KMS-11 (cell line): ENCODE results near the gene KIF2A.

Source experiments
- H2AFZ ChIP-seq: fragments of 200-600 bp; sonication (generic); 2 replicates; pipeline ENCODE4 v1.6.1; 2016; ENCODE audit warnings: antibody characterized with exemption, mixed run types, low read depth
- H3K27ac ChIP-seq: fragments of 200-600 bp; sonication (generic); 2 replicates; pipeline ENCODE4 v1.6.1; 2016; ENCODE audit warnings: mild to moderate bottlenecking, mixed run types
- H3K27me3 ChIP-seq: fragments of 200-600 bp; sonication (generic); 2 replicates; pipeline ENCODE4 v1.6.1; 2017; ENCODE audit warnings: mild to moderate bottlenecking, low read depth, mixed run types, moderate library complexity; ENCODE audit not compliant: insufficient read depth
- H3K36me3 ChIP-seq: fragments of 200-600 bp; sonication (generic); 2 replicates; pipeline ENCODE4 v1.6.1; 2017; ENCODE audit warnings: mild to moderate bottlenecking, mixed run types; ENCODE audit not compliant: insufficient read depth
- H3K4me1 ChIP-seq: fragments of 200-600 bp; sonication (generic); 2 replicates; pipeline ENCODE4 v1.6.1; 2016; ENCODE audit warnings: mild to moderate bottlenecking, low read depth, mixed run types; ENCODE audit not compliant: poor library complexity, severe bottlenecking
- H3K4me2 ChIP-seq: fragments of 200-600 bp; sonication (generic); 2 replicates; pipeline ENCODE4 v1.7.0; 2016; ENCODE audit warnings: mild to moderate bottlenecking, mixed run types
- H3K4me3 ChIP-seq: fragments of 200-600 bp; sonication (generic); IDR thresholded peaks from 2 replicates; pipeline ENCODE4 v1.6.1; 2017; ENCODE audit warnings: low read depth, low read length, mixed read lengths; ENCODE audit not compliant: insufficient read depth
- H3K79me2 ChIP-seq: fragments of 200-600 bp; sonication (generic); 2 replicates; pipeline ENCODE4 v1.6.1; 2016; ENCODE audit warnings: low read depth, mixed run types; ENCODE audit not compliant: insufficient read depth
- H3K9ac ChIP-seq: fragments of 200-600 bp; sonication (generic); 2 replicates; pipeline ENCODE4 v1.6.1; 2016; ENCODE audit warnings: mild to moderate bottlenecking, mixed run types
- H4K20me1 ChIP-seq: fragments of 200-600 bp; sonication (generic); 2 replicates; pipeline ENCODE4 v1.6.1; 2016; ENCODE audit warnings: mild to moderate bottlenecking, mixed run types; ENCODE audit not compliant: insufficient read depth
- TF ChIP-seq, protein P1 (sequence below): fragments of 200-600 bp; sonication (generic); conservative IDR thresholded peaks from 2 replicates; pipeline ENCODE4 v1.6.1; 2017; ENCODE audit warnings: low read depth, mild to moderate bottlenecking, antibody characterized with exemption, low read length, moderate library complexity, mixed read lengths

The KIF2A gene

DNA sequence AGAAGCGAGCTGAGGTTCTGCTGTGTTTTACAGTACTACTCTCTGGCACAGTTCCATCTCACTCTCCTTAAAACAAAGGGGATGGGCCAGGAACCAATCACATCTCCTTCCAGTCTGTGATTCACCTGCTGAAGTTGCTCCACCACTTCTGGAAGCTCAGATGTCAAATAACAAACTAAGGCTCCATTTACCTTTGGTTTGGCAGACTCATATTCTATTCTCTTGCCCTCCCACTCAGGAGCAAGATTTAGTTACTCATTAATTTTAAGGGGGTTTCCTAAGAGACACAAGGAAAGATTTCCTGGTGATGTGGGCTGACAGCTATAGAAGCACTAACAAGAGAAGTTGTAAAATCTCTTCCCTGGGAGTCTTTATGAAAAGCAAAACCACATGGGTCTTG lies 37.8 kb upstream of the KIF2A start:
- Histone ChIP-seq H3K9ac (no peak overlapping the region), H3K79me2 (no peaks in the 10 kb centered on the region), H3K4me3 (no peak overlapping the region), H3K4me1 (no peaks in the 10 kb centered on the region), H3K27ac (no peak overlapping the region), H3K27me3 (no peaks in the 10 kb centered on the region), H2AFZ (no peak overlapping the region), H4K20me1 (no peaks in the 10 kb centered on the region), H3K36me3 (no peaks in the 10 kb centered on the region), H3K4me2 (no peak overlapping the region)
- TF ChIP-seq, protein P1, sequence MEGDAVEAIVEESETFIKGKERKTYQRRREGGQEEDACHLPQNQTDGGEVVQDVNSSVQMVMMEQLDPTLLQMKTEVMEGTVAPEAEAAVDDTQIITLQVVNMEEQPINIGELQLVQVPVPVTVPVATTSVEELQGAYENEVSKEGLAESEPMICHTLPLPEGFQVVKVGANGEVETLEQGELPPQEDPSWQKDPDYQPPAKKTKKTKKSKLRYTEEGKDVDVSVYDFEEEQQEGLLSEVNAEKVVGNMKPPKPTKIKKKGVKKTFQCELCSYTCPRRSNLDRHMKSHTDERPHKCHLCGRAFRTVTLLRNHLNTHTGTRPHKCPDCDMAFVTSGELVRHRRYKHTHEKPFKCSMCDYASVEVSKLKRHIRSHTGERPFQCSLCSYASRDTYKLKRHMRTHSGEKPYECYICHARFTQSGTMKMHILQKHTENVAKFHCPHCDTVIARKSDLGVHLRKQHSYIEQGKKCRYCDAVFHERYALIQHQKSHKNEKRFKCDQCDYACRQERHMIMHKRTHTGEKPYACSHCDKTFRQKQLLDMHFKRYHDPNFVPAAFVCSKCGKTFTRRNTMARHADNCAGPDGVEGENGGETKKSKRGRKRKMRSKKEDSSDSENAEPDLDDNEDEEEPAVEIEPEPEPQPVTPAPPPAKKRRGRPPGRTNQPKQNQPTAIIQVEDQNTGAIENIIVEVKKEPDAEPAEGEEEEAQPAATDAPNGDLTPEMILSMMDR, result no peak

DNA sequence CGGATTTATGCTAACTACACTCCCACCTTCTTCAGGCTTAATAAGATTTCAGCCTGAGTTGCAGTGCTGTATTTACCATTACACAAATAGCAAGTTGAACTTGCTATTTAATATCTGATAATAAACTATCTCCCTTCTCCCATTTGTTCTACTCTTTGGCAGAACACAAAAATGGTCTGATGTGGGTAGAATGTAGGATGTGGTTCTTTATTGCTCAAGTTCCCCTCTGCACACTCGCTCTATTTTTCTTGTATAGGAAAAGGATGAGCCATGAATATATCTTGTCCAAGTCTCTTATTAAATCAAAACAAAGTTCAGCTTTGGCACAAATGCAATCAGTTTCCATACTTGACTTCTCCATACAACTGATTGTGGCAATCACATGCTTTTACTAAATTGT lies 37.2 kb upstream of the KIF2A start:
- Histone ChIP-seq H3K27ac (no peak overlapping the region), H3K4me2 (no peak overlapping the region), H3K79me2 (no peaks in the 10 kb centered on the region), H3K4me3 (no peak overlapping the region), H2AFZ (no peak overlapping the region), H3K27me3 (no peaks in the 10 kb centered on the region), H3K4me1 (no peaks in the 10 kb centered on the region), H3K9ac (no peak overlapping the region), H3K36me3 (no peaks in the 10 kb centered on the region), H4K20me1 (no peaks in the 10 kb centered on the region)
- TF ChIP-seq, protein P1, result no peak

DNA sequence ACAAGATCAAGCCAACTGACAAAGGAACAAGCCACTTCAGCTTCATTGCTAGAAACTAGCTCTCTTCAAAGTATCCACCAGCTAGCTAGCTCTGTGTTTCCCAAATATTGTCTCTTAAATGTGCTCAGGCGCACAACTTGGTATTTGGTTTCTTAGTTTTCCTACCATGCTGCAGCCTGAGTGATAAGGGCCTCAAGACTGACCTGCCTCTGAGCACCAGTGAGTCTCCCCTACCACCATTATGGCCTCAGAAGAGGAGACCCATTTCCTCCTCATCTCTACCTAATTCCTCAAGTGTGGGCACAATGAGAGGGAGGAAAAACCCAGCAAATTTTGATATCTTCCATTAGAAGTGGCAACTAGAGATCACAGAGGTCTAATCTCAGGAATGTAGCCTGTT lies 34.6 kb upstream of the KIF2A start:
- no peak overlapping the region for H3K27ac ChIP-seq
- H2AFZ ChIP-seq, result no peak overlapping the region
- TF ChIP-seq, protein P1, result no peak
- no peaks in the 10 kb centered on the region for H3K27me3 ChIP-seq
- no peak overlapping the region for H3K9ac ChIP-seq
- H3K79me2 ChIP-seq, result no peaks in the 10 kb centered on the region
- no peak overlapping the region for H3K4me3 ChIP-seq
- no peak overlapping the region for H3K4me2 ChIP-seq
- H3K36me3 ChIP-seq, result no peaks in the 10 kb centered on the region
- no peaks in the 10 kb centered on the region for H3K4me1 ChIP-seq
- H4K20me1 ChIP-seq, result no peaks in the 10 kb centered on the region

DNA sequence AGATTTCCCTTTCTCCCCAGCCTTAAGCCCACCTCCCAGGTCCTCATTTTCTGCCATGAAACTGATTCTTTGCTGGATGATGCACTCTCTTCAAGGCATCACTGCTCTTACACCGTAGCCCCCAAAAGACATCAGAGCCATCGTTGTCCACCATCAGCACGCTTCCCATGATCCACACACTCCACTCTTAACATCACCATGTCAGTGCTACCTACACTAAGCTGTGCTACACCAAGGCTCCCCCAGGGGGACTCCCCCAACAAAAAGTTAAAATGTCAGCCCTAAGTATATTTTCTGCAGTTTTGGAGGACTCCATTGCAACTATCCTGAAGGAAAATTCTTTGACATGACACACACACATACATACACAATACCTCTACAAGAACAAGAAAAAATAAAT lies 34.1 kb upstream of the KIF2A start:
- H2AFZ ChIP-seq, result no peak overlapping the region
- no peaks in the 10 kb centered on the region for H3K4me1 ChIP-seq
- H3K79me2 ChIP-seq, result no peaks in the 10 kb centered on the region
- H3K27me3 ChIP-seq, result no peaks in the 10 kb centered on the region
- H3K36me3 ChIP-seq, result no peaks in the 10 kb centered on the region
- H3K9ac ChIP-seq, result no peak overlapping the region
- H3K27ac ChIP-seq, result no peak overlapping the region
- TF ChIP-seq, protein P1, result 0 out of 2 replicates have a peak, but pooled peaks have one; percentile 26
- H3K4me3 ChIP-seq, result no peak overlapping the region
- H4K20me1 ChIP-seq, result no peaks in the 10 kb centered on the region
- H3K4me2 ChIP-seq, result no peak overlapping the region
